OCI-M1 (cell line): ENCODE measurements around the gene SLF2.

ENCODE experiments used
- DNase-seq: peaks from one replicate; lab custom pipeline; 2025; lab: John Stamatoyannopoulos, UW

SLF2 gene

GRCh38 chr10:100980711-100981110 lies 67.9 kb downstream of the SLF2 start:
- no peak for DNase-seq

GRCh38 chr10:100981178-100981772 lies 68.5 kb downstream of the SLF2 start:
- DNase-seq: no peak

- no peak for DNase-seq
These were observed 70.4 kb downstream of the SLF2 start for GRCh38 chr10:100982916-100983830.

GRCh38 chr10:100983868-100984671 lies 71.3 kb downstream of the SLF2 start:
- DNase-seq: no peak

- DNase-seq: no peak
These were observed 72.0 kb downstream of the SLF2 start for GRCh38 chr10:100984672-100985177.

GRCh38 chr10:100985336-100985735 lies 72.6 kb downstream of the SLF2 start:
- DNase-seq: no peak

GRCh38 chr10:100986623-100986951 lies 73.8 kb downstream of the SLF2 start:
- DNase-seq: no peak

- DNase-seq: peak; percentile 92
These were observed 74.4 kb downstream of the SLF2 start, which contains the start of the genes MRPL43 and TWNK for GRCh38 chr10:100986952-100987684. MRPL43 (minus strand) TSS chr10:100987497; CDS start chr10:100987443, 54 bp downstream. TWNK (plus strand) TSS chr10:100987543; CDS start chr10:100988211, 668 bp downstream.

- no peak for DNase-seq
These were observed 74.9 kb downstream of the SLF2 start for GRCh38 chr10:100987685-100988049.

GRCh38 chr10:100988166-100988565 lies 75.4 kb downstream of the SLF2 start:
- DNase-seq: no peak

GRCh38 chr10:100989088-100989487 lies 76.3 kb downstream of the SLF2 start:
- DNase-seq: no peak

GRCh38 chr10:100993986-100994708 lies 81.4 kb downstream of the SLF2 start:
- DNase-seq: peak; percentile 39

- no peak for DNase-seq
These were observed 82.4 kb downstream of the SLF2 start for GRCh38 chr10:100995181-100995580.

- DNase-seq: peak; percentile 75
These were observed 84.1 kb downstream of the SLF2 start for GRCh38 chr10:100996678-100997359.

- DNase-seq: peak; percentile 94
These were observed 84.8 kb downstream of the SLF2 start for GRCh38 chr10:100997360-100998182.

- DNase-seq: peak; percentile 91
These were observed 85.6 kb downstream of the SLF2 start for GRCh38 chr10:100998183-100998990.

GRCh38 chr10:100998991-100999741 lies 86.4 kb downstream of the SLF2 start:
- DNase-seq: peak; percentile 88

GRCh38 chr10:100999742-101000126 lies 87.0 kb downstream of the SLF2 start, which contains the start of gene LZTS2:
LZTS2 (plus strand) TSS chr10:100999808; CDS start chr10:101002539, 2,731 bp downstream.
- DNase-seq: no peak
